HG02840 (cell line): ENCODE measurements around the gene APH1B.

ENCODE experiments used
- ATAC-seq: cut with Tn5 transposase; IDR thresholded peaks from one replicate; pipeline ENCODE4 v1.9.1; 2021; ENCODE audit warnings: mild to moderate bottlenecking, moderate library complexity, moderate number of reproducible peaks; ENCODE audit not compliant: unreplicated experiment, low FRiP score

The APH1B gene

GRCh38 chr15:63251701-63252100, 25.7 kb upstream of the APH1B start:
- no peak for ATAC-seq

GRCh38 chr15:63252292-63252691, 25.1 kb upstream of the APH1B start:
- ATAC-seq: no peak

GRCh38 chr15:63254991-63255390, 22.4 kb upstream of the APH1B start:
- no peak for ATAC-seq

- ATAC-seq: no peak
These were observed 21.9 kb upstream of the APH1B start for GRCh38 chr15:63255489-63255990.

- no peak for ATAC-seq
These were observed 20.8 kb upstream of the APH1B start for GRCh38 chr15:63256433-63257274.

- no peak for ATAC-seq
These were observed 18.7 kb upstream of the APH1B start for GRCh38 chr15:63258658-63259057.

GRCh38 chr15:63260791-63261190, 16.6 kb upstream of the APH1B start:
- ATAC-seq: no peak

- ATAC-seq: no peak
These were observed 16.1 kb upstream of the APH1B start for GRCh38 chr15:63261311-63261710.

- ATAC-seq: no peak
These were observed 13.9 kb upstream of the APH1B start for GRCh38 chr15:63263519-63263918.

- no peak for ATAC-seq
These were observed 12.6 kb upstream of the APH1B start for GRCh38 chr15:63264688-63265293.

- no peak for ATAC-seq
These were observed 3.0 kb upstream of the APH1B start for GRCh38 chr15:63274427-63274826.

GRCh38 chr15:63276342-63277037, 915 bp upstream of the APH1B start:
- ATAC-seq: no peak

GRCh38 chr15:63277893-63278456, 570 bp downstream of the APH1B start:
- no peak for ATAC-seq

- ATAC-seq: no peak
These were observed 5.7 kb downstream of the APH1B start for GRCh38 chr15:63283126-63283525.

- no peak for ATAC-seq
These were observed 6.9 kb downstream of the APH1B start for GRCh38 chr15:63284335-63284734.

- no peak for ATAC-seq
These were observed 9.7 kb downstream of the APH1B start for GRCh38 chr15:63287109-63287508.

- ATAC-seq: no peak
These were observed 10.9 kb downstream of the APH1B start for GRCh38 chr15:63288342-63288741.

- no peak for ATAC-seq
These were observed 11.5 kb downstream of the APH1B start for GRCh38 chr15:63288778-63289378.

- ATAC-seq: no peak
These were observed 14.1 kb downstream of the APH1B start for GRCh38 chr15:63291507-63291906.

GRCh38 chr15:63292241-63292640, 14.8 kb downstream of the APH1B start:
- ATAC-seq: no peak

GRCh38 chr15:63292771-63293170, 15.4 kb downstream of the APH1B start:
- ATAC-seq: no peak
